Endothelial cell of umbilical vein (primary cell): ENCODE results near the gene NDUFS2.

Source experiments
- EZH2 ChIP-seq: IDR thresholded peaks from 2 replicates; pipeline ENCODE4 v1.6.1; 2012; ENCODE audit warnings: borderline replicate concordance, low read depth, mild to moderate bottlenecking, moderate library complexity, low read length, inconsistent platforms; ENCODE audit not compliant: severe bottlenecking
- JUN ChIP-seq: IDR thresholded peaks from 2 replicates; pipeline ENCODE4 v1.6.1; 2011; ENCODE audit warnings: borderline replicate concordance, low read depth; ENCODE audit not compliant: insufficient read length, insufficient read depth
- MYC ChIP-seq: IDR thresholded peaks from one replicate; pipeline ENCODE4 v1.6.1; 2011; ENCODE audit warnings: mild to moderate bottlenecking, low read depth, low read length
- POLR2A ChIP-seq: IDR thresholded peaks from 2 replicates; pipeline ENCODE4 v1.6.1; 2012; ENCODE audit warnings: low read depth, mild to moderate bottlenecking, control low read depth, low read length
- TF ChIP-seq, protein P1 (sequence below), 2 donors: IDR thresholded peaks; 1 replicate in 1 of 2; 2 replicates in 1 of 2; pipeline ENCODE4 v1.5.1; 2011; ENCODE audit warnings: low read length in 2 of 2, mild to moderate bottlenecking in 2 of 2, moderate library complexity in 2 of 2, control low read depth in 1 of 2, inconsistent platforms in 1 of 2, low read depth in 1 of 2; ENCODE audit not compliant: insufficient read depth in 1 of 2; ENCODE audit errors: extremely low read depth in 1 of 2
- TF ChIP-seq, protein P2 (sequence below): IDR thresholded peaks from 2 replicates; pipeline ENCODE4 v1.6.1; 2011; ENCODE audit not compliant: insufficient read depth, insufficient read length

DNA sequence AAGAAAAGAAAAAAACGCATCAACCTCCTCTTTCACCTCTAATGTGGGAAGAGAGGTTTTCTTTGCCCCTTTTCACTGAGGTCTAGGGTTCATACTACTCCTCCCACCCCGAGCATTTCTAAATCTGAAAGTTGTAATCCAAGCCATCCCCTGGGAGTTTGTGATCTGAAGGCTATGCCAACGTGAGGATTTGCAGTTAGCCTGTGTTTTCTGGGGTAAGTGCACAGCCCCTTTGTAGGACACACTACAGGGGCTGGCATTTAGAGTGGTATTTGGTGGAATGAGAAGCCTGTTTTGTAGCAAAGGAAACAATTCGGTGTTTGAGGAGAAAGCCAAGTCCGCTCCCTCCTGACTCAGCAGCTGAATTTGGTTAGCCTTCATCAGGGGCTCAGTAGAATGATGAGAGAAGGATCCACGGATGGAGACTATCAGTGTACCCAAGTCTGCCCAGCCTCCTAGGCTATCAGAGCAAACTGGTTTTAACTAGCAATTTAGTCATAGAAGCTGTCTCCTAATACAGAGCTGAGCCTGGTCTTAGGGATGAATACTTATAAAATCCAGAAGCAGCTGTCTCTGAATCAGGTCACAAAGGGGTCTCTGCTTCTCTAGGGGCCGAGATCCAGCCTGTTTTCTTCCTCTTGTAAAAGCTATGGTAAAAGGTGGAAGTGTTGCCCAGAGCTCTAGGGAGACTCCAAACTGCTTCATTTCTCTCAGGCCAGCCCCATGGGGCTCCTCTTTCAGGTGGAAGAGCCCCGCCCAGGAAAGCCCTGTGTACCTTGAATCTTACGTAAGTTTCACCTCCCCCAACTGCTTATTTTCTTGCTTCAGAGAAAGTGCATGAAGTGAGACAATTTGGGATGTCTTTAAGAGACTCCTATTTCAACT, 58.5 kb downstream of the NDUFS2 start:
- TF ChIP-seq, protein P1, sequence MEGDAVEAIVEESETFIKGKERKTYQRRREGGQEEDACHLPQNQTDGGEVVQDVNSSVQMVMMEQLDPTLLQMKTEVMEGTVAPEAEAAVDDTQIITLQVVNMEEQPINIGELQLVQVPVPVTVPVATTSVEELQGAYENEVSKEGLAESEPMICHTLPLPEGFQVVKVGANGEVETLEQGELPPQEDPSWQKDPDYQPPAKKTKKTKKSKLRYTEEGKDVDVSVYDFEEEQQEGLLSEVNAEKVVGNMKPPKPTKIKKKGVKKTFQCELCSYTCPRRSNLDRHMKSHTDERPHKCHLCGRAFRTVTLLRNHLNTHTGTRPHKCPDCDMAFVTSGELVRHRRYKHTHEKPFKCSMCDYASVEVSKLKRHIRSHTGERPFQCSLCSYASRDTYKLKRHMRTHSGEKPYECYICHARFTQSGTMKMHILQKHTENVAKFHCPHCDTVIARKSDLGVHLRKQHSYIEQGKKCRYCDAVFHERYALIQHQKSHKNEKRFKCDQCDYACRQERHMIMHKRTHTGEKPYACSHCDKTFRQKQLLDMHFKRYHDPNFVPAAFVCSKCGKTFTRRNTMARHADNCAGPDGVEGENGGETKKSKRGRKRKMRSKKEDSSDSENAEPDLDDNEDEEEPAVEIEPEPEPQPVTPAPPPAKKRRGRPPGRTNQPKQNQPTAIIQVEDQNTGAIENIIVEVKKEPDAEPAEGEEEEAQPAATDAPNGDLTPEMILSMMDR (IDR thresholded peaks at IDR 0.05; ENCODE audit: extremely low read depth in 1 of 2, insufficient read depth in 1 of 2, low read depth in 1 of 2, low read length in 2 of 2), result no peak
- TF ChIP-seq EZH2, result no peak
- no peak for TF ChIP-seq JUN
- TF ChIP-seq, protein P2, sequence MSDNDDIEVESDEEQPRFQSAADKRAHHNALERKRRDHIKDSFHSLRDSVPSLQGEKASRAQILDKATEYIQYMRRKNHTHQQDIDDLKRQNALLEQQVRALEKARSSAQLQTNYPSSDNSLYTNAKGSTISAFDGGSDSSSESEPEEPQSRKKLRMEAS, result no peak
- no peak for TF ChIP-seq MYC
- TF ChIP-seq POLR2A, result no peak
